GM19463 (cell line): Measurements from ENCODE around the gene BMP6.

Experiments
- ATAC-seq: cut with Tn5 transposase; IDR thresholded peaks from one replicate; pipeline ENCODE4 v1.9.1; 2021; ENCODE audit warnings: mild to moderate bottlenecking, moderate library complexity; ENCODE audit not compliant: unreplicated experiment

BMP6 gene

GRCh38 chr6:7821426-7821825, 95.5 kb downstream of the BMP6 start:
- ATAC-seq, result no peak

- ATAC-seq, result no peak
Observed at GRCh38 chr6:7823552-7823951, 97.7 kb downstream of the BMP6 start.

GRCh38 chr6:7825986-7826385, 100.1 kb downstream of the BMP6 start:
- no peak for ATAC-seq

- ATAC-seq, result no peak
Observed at GRCh38 chr6:7827142-7827541, 101.2 kb downstream of the BMP6 start.

GRCh38 chr6:7828124-7828523, 102.2 kb downstream of the BMP6 start:
- no peak for ATAC-seq

- ATAC-seq, result no peak
Observed at GRCh38 chr6:7832904-7833750, 107.2 kb downstream of the BMP6 start.

- ATAC-seq, result no peak
Observed at GRCh38 chr6:7833751-7834070, 107.8 kb downstream of the BMP6 start.

- no peak for ATAC-seq
Observed at GRCh38 chr6:7836371-7837026, 110.6 kb downstream of the BMP6 start.

GRCh38 chr6:7841781-7842468, 116.0 kb downstream of the BMP6 start:
- ATAC-seq, result no peak

GRCh38 chr6:7846966-7847818, 121.3 kb downstream of the BMP6 start:
- ATAC-seq, result no peak

GRCh38 chr6:7848229-7848628, 122.3 kb downstream of the BMP6 start:
- no peak for ATAC-seq

GRCh38 chr6:7851780-7852179, 125.9 kb downstream of the BMP6 start:
- no peak for ATAC-seq

GRCh38 chr6:7859591-7859990, 133.7 kb downstream of the BMP6 start:
- ATAC-seq, result no peak

GRCh38 chr6:7865781-7866180, 139.9 kb downstream of the BMP6 start:
- no peak for ATAC-seq

- no peak for ATAC-seq
Observed at GRCh38 chr6:7866526-7866925, 140.6 kb downstream of the BMP6 start.

GRCh38 chr6:7868926-7869325, 143.0 kb downstream of the BMP6 start:
- ATAC-seq, result no peak

- no peak for ATAC-seq
Observed at GRCh38 chr6:7878401-7878964, 152.6 kb downstream of the BMP6 start.

GRCh38 chr6:7879043-7879442, 153.1 kb downstream of the BMP6 start:
- no peak for ATAC-seq

GRCh38 chr6:7879579-7879978, 153.7 kb downstream of the BMP6 start:
- no peak for ATAC-seq

- ATAC-seq, result no peak
Observed at GRCh38 chr6:7879980-7880717, 154.2 kb downstream of the BMP6 start.
